Measurements from ENCODE around the gene ZFAND2A. TPM values are rescaled to one million over a fixed set of nuclear protein-coding genes. Genes with fewer than 3 reads are reported as not detected.

ZFAND2A gene
- total RNA-seq, 1 experiment from 2014 or later: 51.2 TPM

DNA sequence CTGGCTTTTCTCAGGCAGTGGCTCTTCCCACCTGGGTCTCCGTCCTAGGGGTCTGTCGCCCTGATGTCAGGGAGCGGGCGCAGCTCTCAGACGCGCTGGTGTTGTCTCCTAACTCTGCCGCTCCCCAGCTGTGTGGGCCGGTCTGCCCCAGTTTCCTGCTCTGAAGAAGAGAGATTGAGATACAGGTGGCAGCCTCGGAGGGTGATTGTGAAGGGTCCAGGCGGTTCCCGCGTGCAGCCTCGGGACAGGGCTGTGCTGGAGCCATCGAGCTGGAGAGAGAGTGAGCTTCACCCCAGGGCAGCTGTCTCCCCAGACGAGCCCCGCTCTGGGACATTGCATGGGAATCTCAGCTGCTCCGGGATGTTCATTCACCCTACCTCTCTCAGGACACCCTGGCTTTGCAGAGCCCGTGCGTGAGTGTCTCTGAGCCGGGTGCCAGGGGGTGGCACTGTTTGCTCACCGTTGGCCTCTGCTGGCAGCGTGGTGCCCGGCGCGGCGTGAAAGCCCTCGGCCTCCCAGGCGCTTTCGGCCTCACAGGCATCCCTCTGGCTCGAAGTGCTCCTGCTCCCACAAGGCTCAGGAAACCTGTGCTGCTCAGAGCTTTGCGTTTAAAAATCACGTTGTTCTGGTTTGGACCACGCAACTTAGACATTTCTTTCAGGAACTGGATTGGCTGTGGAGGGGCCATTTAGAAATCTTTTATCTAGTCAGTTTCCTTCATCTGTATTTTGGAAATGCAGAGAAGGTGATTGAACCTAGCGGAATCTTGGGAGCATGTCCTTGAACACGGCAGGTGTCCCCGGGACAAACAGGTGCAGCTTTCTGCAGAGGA is 33.8 kb upstream of the ZFAND2A start:
- H3K9me3 Mint-ChIP-seq (ENCODE audit: low read depth, unreplicated experiment): no peaks in the 10 kb centered on the region

GRCh38 chr7:1192171-1192676 is 32.2 kb upstream of the ZFAND2A start:
- no peak overlapping the region for H3K27ac Mint-ChIP-seq (ENCODE audit: unreplicated experiment)
- no peaks in the 10 kb centered on the region for H3K4me1 Mint-ChIP-seq (ENCODE audit: low read depth, unreplicated experiment)
- intact Hi-C loops (cut with micrococcal nuclease; ENCODE audit: unreplicated experiment): loop anchor here (5.0 kb wide), 2 partner anchors 240 to 280 kb away; no protein-coding TSS in a partner anchor
- TF ChIP-seq, protein P1, sequence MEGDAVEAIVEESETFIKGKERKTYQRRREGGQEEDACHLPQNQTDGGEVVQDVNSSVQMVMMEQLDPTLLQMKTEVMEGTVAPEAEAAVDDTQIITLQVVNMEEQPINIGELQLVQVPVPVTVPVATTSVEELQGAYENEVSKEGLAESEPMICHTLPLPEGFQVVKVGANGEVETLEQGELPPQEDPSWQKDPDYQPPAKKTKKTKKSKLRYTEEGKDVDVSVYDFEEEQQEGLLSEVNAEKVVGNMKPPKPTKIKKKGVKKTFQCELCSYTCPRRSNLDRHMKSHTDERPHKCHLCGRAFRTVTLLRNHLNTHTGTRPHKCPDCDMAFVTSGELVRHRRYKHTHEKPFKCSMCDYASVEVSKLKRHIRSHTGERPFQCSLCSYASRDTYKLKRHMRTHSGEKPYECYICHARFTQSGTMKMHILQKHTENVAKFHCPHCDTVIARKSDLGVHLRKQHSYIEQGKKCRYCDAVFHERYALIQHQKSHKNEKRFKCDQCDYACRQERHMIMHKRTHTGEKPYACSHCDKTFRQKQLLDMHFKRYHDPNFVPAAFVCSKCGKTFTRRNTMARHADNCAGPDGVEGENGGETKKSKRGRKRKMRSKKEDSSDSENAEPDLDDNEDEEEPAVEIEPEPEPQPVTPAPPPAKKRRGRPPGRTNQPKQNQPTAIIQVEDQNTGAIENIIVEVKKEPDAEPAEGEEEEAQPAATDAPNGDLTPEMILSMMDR (IDR thresholded peaks at IDR 0.05; ENCODE audit: unreplicated experiment): no peak
- H3K9me3 Mint-ChIP-seq (ENCODE audit: low read depth, unreplicated experiment): peaks cover 3% of the 10 kb centered on the region
- no TSS peak for BruUV-seq (replicated peaks)
- H3K4me3 Mint-ChIP-seq (ENCODE audit: low read depth, unreplicated experiment): no peak overlapping the region
- no peak for DNase-seq
- CTCF ChIA-PET: interaction anchor here (0.6 to 4.1 kb wide), 6 partner anchors 9 to 221 kb away, joined by 3 to 16 read pairs (median 3); no protein-coding TSS in a partner anchor
- peaks cover 4% of the 10 kb centered on the region for H3K36me3 Mint-ChIP-seq (ENCODE audit: insufficient read depth, unreplicated experiment)
- H3K27me3 Mint-ChIP-seq (ENCODE audit: unreplicated experiment): peaks cover 77% of the 10 kb centered on the region

More for the DNA sequence above, 33.8 kb upstream of the ZFAND2A start:
- Mint-ChIP-seq H3K4me3 (ENCODE audit: low read depth, unreplicated experiment) (no peak overlapping the region), H3K36me3 (ENCODE audit: insufficient read depth, unreplicated experiment) (peaks cover 4% of the 10 kb centered on the region), H3K27me3 (ENCODE audit: unreplicated experiment) (peaks cover 77% of the 10 kb centered on the region), H3K4me1 (ENCODE audit: low read depth, unreplicated experiment) (no peaks in the 10 kb centered on the region), H3K27ac (ENCODE audit: unreplicated experiment) (no peak overlapping the region)
- BruUV-seq (replicated peaks): no TSS peak
- intact Hi-C loops (cut with micrococcal nuclease; ENCODE audit: unreplicated experiment): loop anchor here (2.0 to 5.0 kb wide), 3 partner anchors 219 to 278 kb away; no protein-coding TSS in a partner anchor
- CTCF ChIA-PET: interaction anchor here (0.6 to 4.1 kb wide), 6 partner anchors 8 to 281 kb away, joined by 3 to 16 read pairs (median 6); no protein-coding TSS in a partner anchor
- peak; percentile 92 for DNase-seq
- TF ChIP-seq, protein P1 (IDR thresholded peaks at IDR 0.05; ENCODE audit: unreplicated experiment): peak; percentile 90

GRCh38 chr7:1189986-1190772 is 30.2 kb upstream of the ZFAND2A start:
- BruUV-seq (replicated peaks): no TSS peak

More at GRCh38 chr7:1189986-1190772, 30.2 kb upstream of the ZFAND2A start:
- no peaks in the 10 kb centered on the region for H3K4me1 Mint-ChIP-seq (ENCODE audit: low read depth, unreplicated experiment)
- intact Hi-C loops (cut with micrococcal nuclease; ENCODE audit: unreplicated experiment): loop anchor here (5.0 kb wide), 2 partner anchors 242 to 282 kb away; no protein-coding TSS in a partner anchor
- peaks cover 3% of the 10 kb centered on the region for H3K9me3 Mint-ChIP-seq (ENCODE audit: low read depth, unreplicated experiment)
- H3K27me3 Mint-ChIP-seq (ENCODE audit: unreplicated experiment): peaks cover 85% of the 10 kb centered on the region
- CTCF ChIA-PET: interaction anchor here (0.7 kb wide), 1 partner anchor 242 kb away, joined by 3 read pairs; no protein-coding TSS in a partner anchor
- H3K27ac Mint-ChIP-seq (ENCODE audit: unreplicated experiment): no peak overlapping the region
- TF ChIP-seq, protein P1 (IDR thresholded peaks at IDR 0.05; ENCODE audit: unreplicated experiment): no peak
- peaks cover 1% of the 10 kb centered on the region for H3K36me3 Mint-ChIP-seq (ENCODE audit: insufficient read depth, unreplicated experiment)
- DNase-seq: no peak
- H3K4me3 Mint-ChIP-seq (ENCODE audit: low read depth, unreplicated experiment): no peak overlapping the region
